ENCODE measurements around the gene SLC27A5. TPM values are rescaled to one million over a fixed set of nuclear protein-coding genes. Genes with fewer than 3 reads are reported as not detected.

The SLC27A5 gene
- total and polyA plus RNA-seq, 2 donors from 2014 or later = 10.8 to 41.5 TPM

DNA sequence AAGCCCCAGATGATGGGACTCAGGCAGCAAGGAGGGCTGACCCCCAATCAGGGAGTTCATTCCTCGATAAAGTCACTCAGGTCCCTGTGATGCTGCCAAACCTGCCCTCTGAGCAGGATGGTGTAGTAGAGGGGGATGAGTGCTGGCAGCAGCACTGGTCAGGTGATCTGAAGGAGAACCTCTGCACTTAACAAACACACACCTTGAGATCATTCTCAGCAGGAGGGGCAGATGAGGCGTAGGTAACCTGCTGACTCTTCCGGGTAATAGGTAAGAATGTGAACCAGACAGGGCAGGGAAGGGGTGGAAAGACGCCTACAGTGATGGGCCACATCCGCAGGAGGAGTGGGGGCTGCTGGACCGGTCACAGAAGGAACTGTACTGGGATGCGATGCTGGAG is 32.5 kb downstream of the SLC27A5 start:
- peaks cover 0 to 3% (median 2%) of the 10 kb centered on the region in 3 donors for H3K36me3 ChIP-seq (ENCODE audit: control insufficient read depth in 2 of 3, insufficient read depth in 3 of 3, low read length in 3 of 3)
- H3K4me1 ChIP-seq (ENCODE audit: control insufficient read depth in 2 of 3, insufficient read depth in 2 of 3, low read depth in 1 of 3, low read length in 3 of 3) = peaks cover 0 to 12% (median 11%) of the 10 kb centered on the region in 3 donors
- TF ChIP-seq CTCF (IDR thresholded peaks at IDR 0.05; ENCODE audit: borderline replicate concordance, extremely low read depth, insufficient read depth) = no peak
- intact Hi-C loops (cut with DNase I) = no loop called here
- H3K9me3 ChIP-seq (ENCODE audit: control insufficient read depth in 2 of 3, insufficient read depth in 1 of 3, low read length in 3 of 3) = no peaks in the 10 kb centered on the region
- no peak for FAIRE-seq
- no peak for DNase-seq
- no peaks in the 10 kb centered on the region for H3K27me3 ChIP-seq (ENCODE audit: control insufficient read depth, insufficient read depth, low read length)
- H3K4me3 ChIP-seq (ENCODE audit: low read length in 3 of 3) = no peak overlapping the region
- no peak overlapping the region for H3K27ac ChIP-seq (ENCODE audit: low read depth in 2 of 2, low read length in 2 of 2)
- H3K9ac ChIP-seq (ENCODE audit: low read length in 3 of 3) = no peak overlapping the region

DNA sequence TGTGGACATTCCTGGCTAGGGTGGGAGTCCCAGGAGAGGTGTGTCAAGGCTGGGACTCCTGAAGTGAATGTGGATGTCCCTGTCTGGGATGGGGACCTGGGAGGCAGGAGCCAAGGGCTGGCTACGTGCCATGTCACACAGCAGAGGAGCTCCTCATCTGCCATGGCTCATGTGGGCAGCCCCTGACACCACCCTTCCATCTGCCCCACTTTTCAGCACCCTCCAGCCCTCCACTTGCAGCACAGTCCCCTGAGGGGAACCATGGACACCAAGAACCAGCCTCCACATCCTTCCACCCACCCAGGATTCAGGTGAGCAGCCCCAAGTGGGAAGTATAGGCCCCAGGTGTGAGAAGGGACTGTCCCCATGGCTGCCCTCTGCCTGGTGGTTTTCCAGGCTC is 33.9 kb downstream of the SLC27A5 start:
- peaks cover 0 to 12% (median 11%) of the 10 kb centered on the region in 3 donors for H3K4me1 ChIP-seq (ENCODE audit: control insufficient read depth in 2 of 3, insufficient read depth in 2 of 3, low read depth in 1 of 3, low read length in 3 of 3)
- intact Hi-C loops (cut with DNase I) = no loop called here
- H3K9me3 ChIP-seq (ENCODE audit: control insufficient read depth in 2 of 3, insufficient read depth in 1 of 3, low read length in 3 of 3) = no peaks in the 10 kb centered on the region
- H3K27me3 ChIP-seq (ENCODE audit: control insufficient read depth, insufficient read depth, low read length) = no peaks in the 10 kb centered on the region
- no peak overlapping the region for H3K4me3 ChIP-seq (ENCODE audit: low read length in 3 of 3)
- TF ChIP-seq CTCF (IDR thresholded peaks at IDR 0.05; ENCODE audit: borderline replicate concordance, extremely low read depth, insufficient read depth) = no peak
- peak in 1 of 5 donors; percentile 66 for DNase-seq
- no peak overlapping the region for H3K9ac ChIP-seq (ENCODE audit: low read length in 3 of 3)
- H3K36me3 ChIP-seq (ENCODE audit: control insufficient read depth in 2 of 3, insufficient read depth in 3 of 3, low read length in 3 of 3) = peaks cover 0 to 3% (median 2%) of the 10 kb centered on the region in 3 donors
- FAIRE-seq = no peak
- no peak overlapping the region for H3K27ac ChIP-seq (ENCODE audit: low read depth in 2 of 2, low read length in 2 of 2)

GRCh38 chr19:58477130-58477529 is 34.7 kb downstream of the SLC27A5 start:
- H3K9ac ChIP-seq (ENCODE audit: low read length in 3 of 3) = peak overlapping the region in 1 of 3 donors; percentile 77
- H3K9me3 ChIP-seq (ENCODE audit: control insufficient read depth in 2 of 3, insufficient read depth in 1 of 3, low read length in 3 of 3) = no peaks in the 10 kb centered on the region
- peaks cover 0 to 12% (median 11%) of the 10 kb centered on the region in 3 donors for H3K4me1 ChIP-seq (ENCODE audit: control insufficient read depth in 2 of 3, insufficient read depth in 2 of 3, low read depth in 1 of 3, low read length in 3 of 3)
- intact Hi-C loops (cut with DNase I) = no loop called here
- FAIRE-seq = no peak
- peak in 2 of 5 donors; percentile 60 to 78 for DNase-seq
- peak overlapping the region in 1 of 2 donors; percentile 79 for H3K27ac ChIP-seq (ENCODE audit: low read depth in 2 of 2, low read length in 2 of 2)
- no peak for TF ChIP-seq CTCF (IDR thresholded peaks at IDR 0.05; ENCODE audit: borderline replicate concordance, extremely low read depth, insufficient read depth)
- H3K27me3 ChIP-seq (ENCODE audit: control insufficient read depth, insufficient read depth, low read length) = no peaks in the 10 kb centered on the region
- H3K36me3 ChIP-seq (ENCODE audit: control insufficient read depth in 2 of 3, insufficient read depth in 3 of 3, low read length in 3 of 3) = peaks cover 0 to 4% (median 3%) of the 10 kb centered on the region in 3 donors
- H3K4me3 ChIP-seq (ENCODE audit: low read length in 3 of 3) = peak overlapping the region in 1 of 3 donors; percentile 89

Measured in kidney (tissue), 14 donors.